Esophagus muscularis mucosa (tissue), 4 donors: Measurements from ENCODE around the gene LRRC61. TPM values are rescaled to one million over a fixed set of nuclear protein-coding genes. Genes with fewer than 3 reads are reported as not detected.

Source experiments
- DNase-seq: peaks from one replicate; pipeline ENCODE4 v3.0.0-alpha.2; 2017; ENCODE audit errors: extremely low spot score
- H3K27ac ChIP-seq, 4 donors: fragments of 200-600 bp; sonication (generic); replicated peaks in 1 of 4; 1 replicate in 3 of 4; 2 replicates in 1 of 4; pipeline ENCODE4 v1.5.1; 2016 to 2019; ENCODE audit warnings: mild to moderate bottlenecking in 1 of 4
- H3K27me3 ChIP-seq, 4 donors: fragments of 200-600 bp; sonication (generic); one replicate each; pipeline versions ENCODE4 v1.5.1 to v1.6.0; 2016 to 2019
- H3K36me3 ChIP-seq, 4 donors: fragments of 200-600 bp; sonication (generic); one replicate each; pipeline ENCODE4 v1.5.1; 2016 to 2019
- H3K4me1 ChIP-seq, 4 donors: fragments of 200-600 bp; sonication (generic); one replicate each; pipeline ENCODE4 v1.5.1; 2016 to 2019
- H3K4me3 ChIP-seq, 4 donors: fragments of 200-600 bp; sonication (generic); 1 replicate in 2 of 4; 2 replicates in 2 of 4; pipeline ENCODE4 v1.5.1; 2016 to 2019; ENCODE audit warnings: mild to moderate bottlenecking in 4 of 4, moderate library complexity in 1 of 4
- H3K9me3 ChIP-seq, 4 donors: fragments of 200-600 bp; sonication (generic); 1 replicate in 3 of 4; 2 replicates in 1 of 4; pipeline ENCODE4 v1.5.1; 2016 to 2019
- CTCF ChIP-seq, 3 experiments: fragments of 200-600 bp in 2 of 3; fragments of 450-650 bp in 1 of 3; sonication (generic) in 2 of 3; IDR thresholded peaks; one replicate each; pipeline ENCODE4 v1.5.1; 2017 to 2019; ENCODE audit warnings: antibody characterized with exemption in 3 of 3, mild to moderate bottlenecking in 2 of 3, moderate library complexity in 1 of 3
- EP300 ChIP-seq: sonication (generic); formaldehyde crosslinking; IDR thresholded peaks from one replicate; pipeline ENCODE4 v1.6.1; 2017; ENCODE audit warnings: antibody characterized with exemption
- POLR2A ChIP-seq: fragments of 450-650 bp; IDR thresholded peaks from one replicate; pipeline ENCODE4 v1.6.1; 2017; ENCODE audit warnings: antibody characterized with exemption, moderate library complexity, mild to moderate bottlenecking, low read depth
- POLR2AphosphoS5 ChIP-seq, 2 donors: sonication (generic); formaldehyde crosslinking; IDR thresholded peaks; one replicate each; pipeline ENCODE4 v1.6.1; 2017; ENCODE audit warnings: antibody characterized with exemption in 2 of 2
- WGBS: methylation state at CpG from one replicate; pipeline ENCODE4 v1.1.5; 2018; 5-methylcytosine and 5-hydroxymethylcytosine counted together
- intact Hi-C: fragments of 100-400 bp; cut with DNase I; formaldehyde crosslinking; loops from one replicate; pipeline ENCODE4 v1.15.1; 2023
- total RNA-seq, 4 donors: library from RNA; depleted of rRNA; stranded (reverse); fragments of >200 nt; gene quantifications; one replicate each; pipeline versions ENCODE4 v1.1.0 to v1.2.1, GENCODE V29; 2016

Gene LRRC61
- total RNA-seq, 4 donors from 2014 or later, result 7.9 to 16.5 (median 12.4) TPM

GRCh38 chr7:150379441-150380379 is 56.6 kb downstream of the LRRC61 start:
- 2% methylated on average over 29 of the region's 52 CpGs for WGBS
- intact Hi-C loops, result no loop called here
- no peak for TF ChIP-seq EP300
- no peak for TF ChIP-seq POLR2AphosphoS5 (IDR thresholded peaks at IDR 0.05)
- no peak for TF ChIP-seq CTCF (IDR thresholded peaks at IDR 0.05)
- no peak for TF ChIP-seq POLR2A
- no peaks in the 10 kb centered on the region for H3K9me3 ChIP-seq
- no peak for DNase-seq
- no peaks in the 10 kb centered on the region for H3K27me3 ChIP-seq
- peaks cover 0 to 3% (median 0%) of the 10 kb centered on the region in 4 donors for H3K36me3 ChIP-seq
- H3K4me3 ChIP-seq, result peak overlapping the region; percentile 86 to 96 (median 94)
- H3K27ac ChIP-seq, result peak overlapping the region; percentile 91 to 96 (median 93)
- peaks cover 20 to 60% (median 55%) of the 10 kb centered on the region in 4 donors for H3K4me1 ChIP-seq

GRCh38 chr7:150380463-150380862 is 57.3 kb downstream of the LRRC61 start:
- Histone ChIP-seq H3K4me1 (peaks cover 20 to 65% (median 63%) of the 10 kb centered on the region in 4 donors), H3K27ac (peak overlapping the region; percentile 91 to 96 (median 93)), H3K27me3 (no peaks in the 10 kb centered on the region), H3K36me3 (peaks cover 0 to 3% (median 0%) of the 10 kb centered on the region in 4 donors), H3K4me3 (peak overlapping the region in 3 of 4 donors; percentile 86 to 96 (median 94)), H3K9me3 (no peaks in the 10 kb centered on the region)
- DNase-seq, result no peak
- WGBS, result 80% methylated on average over 11 of the region's 11 CpGs
- TF ChIP-seq POLR2AphosphoS5 (IDR thresholded peaks at IDR 0.05) (no peak), EP300 (no peak), CTCF (IDR thresholded peaks at IDR 0.05) (no peak), POLR2A (no peak)
- intact Hi-C loops, result no loop called here

- peaks cover 18 to 66% (median 66%) of the 10 kb centered on the region in 4 donors for H3K4me1 ChIP-seq
- 85% methylated on average over 9 of the region's 9 CpGs for WGBS
- TF ChIP-seq CTCF (IDR thresholded peaks at IDR 0.05), result no peak
- TF ChIP-seq POLR2AphosphoS5 (IDR thresholded peaks at IDR 0.05), result no peak
- TF ChIP-seq EP300, result no peak
- TF ChIP-seq POLR2A, result no peak
- intact Hi-C loops, result no loop called here
- H3K36me3 ChIP-seq, result peaks cover 0 to 3% (median 0%) of the 10 kb centered on the region in 4 donors
- H3K4me3 ChIP-seq, result no peak overlapping the region
- no peak overlapping the region for H3K27ac ChIP-seq
- H3K27me3 ChIP-seq, result no peaks in the 10 kb centered on the region
- DNase-seq, result no peak
- H3K9me3 ChIP-seq, result no peaks in the 10 kb centered on the region
These were observed 57.9 kb downstream of the LRRC61 start for GRCh38 chr7:150381096-150381495.

GRCh38 chr7:150381785-150382122 is 58.6 kb downstream of the LRRC61 start:
- DNase-seq, result no peak
- no peak overlapping the region for H3K4me3 ChIP-seq
- no peaks in the 10 kb centered on the region for H3K9me3 ChIP-seq
- H3K4me1 ChIP-seq, result peaks cover 18 to 72% (median 68%) of the 10 kb centered on the region in 4 donors
- H3K27ac ChIP-seq, result peak overlapping the region in 1 of 4 donors; percentile 36
- peaks cover 0 to 3% (median 0%) of the 10 kb centered on the region in 4 donors for H3K36me3 ChIP-seq
- no peak for TF ChIP-seq POLR2A
- TF ChIP-seq EP300, result no peak
- no peak for TF ChIP-seq CTCF (IDR thresholded peaks at IDR 0.05)
- no peak for TF ChIP-seq POLR2AphosphoS5 (IDR thresholded peaks at IDR 0.05)
- intact Hi-C loops, result no loop called here
- H3K27me3 ChIP-seq, result no peaks in the 10 kb centered on the region
- 100% methylated on average over 1 of the region's 1 CpG for WGBS
